GOT3 (cell line): ENCODE results near the gene PTBP1.
"Not testable (repeated sequence)": the region's sequence is repeated elsewhere in the genome, so short reads cannot be mapped to it uniquely, and the experiment has no call there.

ENCODE experiments used
- DNase-seq: peaks from one replicate; lab custom pipeline; 2025; ENCODE audit warnings: mixed read lengths; lab: John Stamatoyannopoulos, UW

The PTBP1 gene

DNA sequence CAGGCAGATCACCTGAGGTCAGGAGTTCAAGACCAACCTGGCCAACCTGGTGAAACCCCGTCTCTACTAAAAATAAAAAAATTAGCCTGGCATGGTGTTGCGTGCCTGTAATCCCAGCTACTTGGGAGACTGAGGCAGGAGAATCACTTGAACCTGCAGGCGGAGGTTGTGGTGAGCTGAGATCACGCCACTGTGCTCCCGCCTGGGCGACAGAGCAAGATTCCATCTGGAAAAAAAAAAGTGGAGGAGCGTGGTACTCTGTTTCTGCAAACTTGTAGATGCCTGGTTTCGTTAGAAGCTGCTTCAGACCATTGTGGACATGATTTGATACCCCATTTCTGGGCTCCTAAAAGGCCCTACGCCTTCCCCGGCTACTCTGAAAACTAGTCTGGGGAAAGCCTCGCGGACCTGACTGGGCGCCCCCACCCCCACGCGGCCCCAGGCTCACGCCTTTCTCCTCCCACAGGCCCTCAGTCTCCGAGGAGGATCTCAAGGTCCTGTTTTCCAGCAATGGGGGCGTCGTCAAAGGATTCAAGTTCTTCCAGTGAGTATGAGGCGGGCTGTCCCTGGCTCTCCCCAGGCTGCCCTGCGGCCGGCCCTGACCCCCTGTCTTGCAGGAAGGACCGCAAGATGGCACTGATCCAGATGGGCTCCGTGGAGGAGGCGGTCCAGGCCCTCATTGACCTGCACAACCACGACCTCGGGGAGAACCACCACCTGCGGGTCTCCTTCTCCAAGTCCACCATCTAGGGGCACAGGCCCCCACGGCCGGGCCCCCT, 13.0 kb downstream of the PTBP1 start:
- DNase-seq = no peak

- DNase-seq = no peak
Observed at GRCh38 chr19:810883-811489, 13.7 kb downstream of the PTBP1 start.

DNA sequence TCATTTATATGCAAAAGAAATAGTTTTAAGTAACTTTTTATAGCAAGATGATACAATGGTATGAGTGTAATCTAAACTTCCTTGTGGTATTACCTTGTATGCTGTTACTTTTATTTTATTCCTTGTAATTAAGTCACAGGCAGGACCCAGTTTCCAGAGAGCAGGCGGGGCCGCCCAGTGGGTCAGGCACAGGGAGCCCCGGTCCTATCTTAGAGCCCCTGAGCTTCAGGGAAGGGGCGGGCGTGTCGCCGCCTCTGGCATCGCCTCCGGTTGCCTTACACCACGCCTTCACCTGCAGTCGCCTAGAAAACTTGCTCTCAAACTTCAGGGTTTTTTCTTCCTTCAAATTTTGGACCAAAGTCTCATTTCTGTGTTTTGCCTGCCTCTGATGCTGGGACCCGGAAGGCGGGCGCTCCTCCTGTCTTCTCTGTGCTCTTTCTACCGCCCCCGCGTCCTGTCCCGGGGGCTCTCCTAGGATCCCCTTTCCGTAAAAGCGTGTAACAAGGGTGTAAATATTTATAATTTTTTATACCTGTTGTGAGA, 14.3 kb downstream of the PTBP1 start:
- no peak for DNase-seq

DNA sequence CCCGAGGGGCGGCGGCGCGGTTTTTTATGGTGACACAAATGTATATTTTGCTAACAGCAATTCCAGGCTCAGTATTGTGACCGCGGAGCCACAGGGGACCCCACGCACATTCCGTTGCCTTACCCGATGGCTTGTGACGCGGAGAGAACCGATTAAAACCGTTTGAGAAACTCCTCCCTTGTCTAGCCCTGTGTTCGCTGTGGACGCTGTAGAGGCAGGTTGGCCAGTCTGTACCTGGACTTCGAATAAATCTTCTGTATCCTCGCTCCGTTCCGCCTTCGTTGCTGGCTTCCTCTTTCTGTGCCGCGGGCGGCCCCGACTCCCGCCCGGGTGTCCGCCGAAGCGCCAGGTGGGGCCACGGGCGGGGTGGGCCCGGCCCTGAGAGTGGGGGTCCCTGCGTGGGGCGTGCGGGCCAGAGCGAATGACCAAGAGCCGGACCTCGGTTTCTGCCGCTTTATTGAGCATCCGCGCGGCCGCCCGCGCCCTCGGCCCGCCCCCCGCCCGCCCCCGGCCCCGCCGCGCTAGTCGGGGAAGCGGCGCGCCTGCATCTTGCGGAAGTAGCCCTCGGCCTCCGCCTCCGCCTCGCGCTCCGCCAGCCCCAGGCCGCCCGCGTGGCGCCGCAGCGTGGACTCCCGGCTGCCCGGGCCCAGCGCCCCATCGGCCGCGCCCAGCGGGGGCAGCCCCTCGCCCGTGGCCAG, 14.9 kb downstream of the PTBP1 start:
- DNase-seq = no peak

DNA sequence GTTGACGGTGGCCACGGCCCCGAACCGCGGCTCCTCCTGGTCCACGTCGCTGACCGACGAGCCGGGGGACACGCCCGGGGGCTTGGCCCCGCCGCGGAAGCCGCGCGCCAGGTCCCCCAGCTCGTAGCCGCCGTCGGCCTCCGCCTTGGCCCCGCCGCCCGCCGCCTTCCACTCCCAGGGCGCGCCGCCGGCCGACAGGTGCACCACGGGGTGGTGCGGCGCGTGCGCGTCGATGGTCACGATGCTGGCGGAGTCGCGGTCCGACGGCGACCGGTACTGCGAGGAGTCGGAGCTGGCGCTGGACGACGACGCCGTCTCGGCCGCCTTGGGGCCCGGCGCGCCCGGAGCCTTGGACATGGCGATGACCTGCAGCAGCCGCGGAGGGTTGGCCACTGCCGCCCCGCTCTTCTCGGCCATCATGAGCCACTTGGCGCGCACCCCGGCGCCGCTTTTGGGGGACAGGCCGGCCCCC, 15.5 kb downstream of the PTBP1 start:
- no peak for DNase-seq

DNA sequence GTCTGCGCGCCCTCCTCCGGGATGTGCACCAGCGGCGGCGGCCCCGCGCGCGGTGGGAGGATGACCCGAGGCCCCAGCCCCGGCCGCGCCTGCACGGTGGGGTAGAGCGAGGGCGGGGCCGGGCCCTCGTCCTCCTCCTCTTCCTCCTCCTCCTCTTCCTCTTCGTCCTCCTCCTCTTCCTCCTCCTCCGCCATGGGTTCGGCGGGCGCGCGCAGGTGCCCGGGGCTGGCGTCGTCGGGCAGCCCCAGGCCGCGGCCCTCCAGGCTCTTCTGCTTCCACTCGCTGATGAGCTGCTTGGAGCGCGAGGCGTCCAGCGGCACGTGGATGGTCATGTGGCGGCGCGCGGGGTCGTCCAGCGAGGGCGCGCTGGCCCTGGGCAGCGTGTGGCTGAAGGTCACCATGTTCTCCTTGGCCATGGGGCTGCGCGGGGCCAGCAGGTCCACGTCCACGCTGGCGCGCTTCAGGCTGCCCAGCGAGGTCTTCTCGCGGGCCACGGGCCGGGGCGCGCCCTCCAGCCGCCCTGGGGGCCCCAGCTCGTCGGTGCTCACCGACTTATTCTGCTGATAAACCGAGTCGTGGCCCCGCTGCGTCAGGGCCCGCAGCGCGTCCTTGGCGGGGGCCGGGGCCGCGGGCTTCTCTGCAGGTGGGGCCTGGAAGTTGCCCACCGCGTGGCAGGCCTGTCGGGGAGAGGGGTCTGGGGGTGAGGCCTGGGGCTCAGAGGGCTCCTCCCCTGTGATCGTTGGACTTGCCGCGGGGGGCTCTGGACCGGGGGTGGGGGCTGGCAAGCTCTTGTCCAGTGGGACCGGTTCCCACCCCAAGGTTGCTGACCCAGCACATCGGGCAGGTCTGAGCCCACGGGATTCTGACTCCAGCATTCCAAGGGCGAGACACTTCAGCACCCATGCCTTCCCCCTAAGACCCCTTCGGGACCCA, 16.2 kb downstream of the PTBP1 start:
- no peak for DNase-seq

GRCh38 chr19:814152-815078, 17.2 kb downstream of the PTBP1 start:
- no peak for DNase-seq

GRCh38 chr19:815079-815774, 18.0 kb downstream of the PTBP1 start:
- no peak for DNase-seq

GRCh38 chr19:815775-816499, 18.7 kb downstream of the PTBP1 start:
- no peak for DNase-seq

GRCh38 chr19:816500-816857, 19.2 kb downstream of the PTBP1 start:
- no peak for DNase-seq

GRCh38 chr19:820212-820611, 23.0 kb downstream of the PTBP1 start:
- not testable (repeated sequence) for DNase-seq

DNA sequence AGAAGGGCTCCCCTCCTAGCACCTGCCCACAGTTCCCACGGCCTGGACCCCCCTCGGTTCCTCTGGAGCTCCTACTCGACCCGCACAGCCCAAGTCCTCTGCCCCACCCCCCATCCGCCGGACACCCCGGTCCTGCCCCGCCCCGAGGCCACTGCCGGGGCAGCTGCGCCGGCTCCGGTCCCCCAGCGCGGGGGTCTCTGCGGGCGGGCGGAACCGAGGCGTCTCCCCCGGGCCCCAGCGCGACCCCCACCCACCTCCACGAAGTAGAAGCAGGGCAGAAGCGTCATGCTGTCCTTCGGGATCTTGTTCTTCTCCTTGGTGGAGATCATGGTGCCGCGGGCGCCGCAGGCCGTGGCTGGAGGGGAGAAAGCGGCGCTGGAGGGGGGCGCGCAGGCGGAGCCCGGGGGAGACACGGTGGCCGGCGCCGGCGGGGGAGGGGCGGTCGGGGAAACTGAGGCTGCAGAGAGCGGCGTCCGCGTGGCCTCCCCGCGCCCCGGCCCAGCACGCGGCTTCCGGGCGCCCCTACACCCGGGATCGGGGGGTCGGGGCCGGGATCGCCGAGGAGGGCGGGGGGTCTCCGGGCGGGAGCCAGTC, 24.1 kb downstream of the PTBP1 start:
- no peak for DNase-seq

DNA sequence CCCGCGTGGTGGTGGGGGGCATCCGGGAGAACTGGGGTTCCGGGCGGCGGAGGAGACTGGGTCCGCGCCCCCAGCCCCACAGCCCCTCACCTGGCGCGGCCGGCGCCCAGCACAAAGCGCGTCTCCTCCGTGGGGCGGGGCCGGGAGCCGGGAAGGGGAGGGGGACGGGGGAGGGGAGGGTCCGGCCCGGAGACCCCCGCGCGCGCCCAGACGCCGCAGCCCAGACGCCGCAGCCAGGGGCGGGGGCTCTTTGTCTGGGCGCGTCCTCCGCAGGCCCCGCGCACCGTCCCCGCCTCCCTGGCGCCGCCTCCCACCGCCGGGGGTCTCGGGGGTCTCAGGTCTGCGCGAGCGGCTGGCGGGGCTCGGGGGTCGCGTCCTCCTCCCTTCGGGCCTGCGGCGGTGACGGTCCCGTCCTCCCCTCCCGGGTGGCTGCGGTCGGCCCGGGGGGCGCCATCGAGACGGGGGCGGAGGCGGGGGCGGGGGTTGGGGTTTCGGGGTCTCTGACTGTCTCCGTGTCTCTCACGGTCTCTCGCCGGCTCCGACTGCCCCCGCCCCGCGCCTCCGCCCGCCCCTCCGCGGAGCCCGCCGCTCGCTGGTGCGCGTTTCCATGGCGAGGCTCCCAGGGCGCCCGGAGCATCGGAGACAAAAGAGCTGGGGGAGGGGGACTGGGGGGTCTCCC, 24.7 kb downstream of the PTBP1 start, which contains the start of gene PLPPR3:
Gene PLPPR3, minus strand, starts transcription at position 131 of the 679 bp plus-strand sequence. CDS start 396 bp downstream, outside the sequence.
- DNase-seq = no peak

DNA sequence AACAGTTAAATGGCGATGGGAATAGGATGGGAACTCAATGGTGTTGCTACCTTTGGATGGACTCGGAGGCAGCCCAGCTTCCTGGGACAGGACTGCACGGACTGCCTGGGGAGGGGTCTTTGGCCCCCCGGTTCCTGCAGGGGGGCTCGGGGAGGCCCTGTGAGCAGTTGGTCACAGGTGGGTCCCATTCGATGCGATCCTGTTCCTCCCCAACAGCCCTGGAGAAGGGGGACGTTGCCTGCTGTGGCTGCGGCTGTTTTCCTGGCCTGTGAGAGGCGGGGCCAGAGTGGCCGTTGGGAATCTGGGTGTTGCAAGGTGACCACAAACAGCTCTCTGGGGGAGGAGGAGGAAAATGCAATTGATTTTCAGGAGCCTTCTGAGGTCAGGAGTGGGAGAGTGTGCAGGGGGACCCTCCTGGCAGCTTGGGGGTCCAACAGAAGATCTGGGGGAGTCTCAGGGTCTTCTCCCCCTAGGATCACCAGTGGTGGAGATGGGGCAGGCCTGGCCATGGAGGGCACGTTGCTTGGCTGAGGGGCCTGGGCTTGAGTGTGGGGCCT, 26.4 kb downstream of the PTBP1 start:
- DNase-seq = no peak

DNA sequence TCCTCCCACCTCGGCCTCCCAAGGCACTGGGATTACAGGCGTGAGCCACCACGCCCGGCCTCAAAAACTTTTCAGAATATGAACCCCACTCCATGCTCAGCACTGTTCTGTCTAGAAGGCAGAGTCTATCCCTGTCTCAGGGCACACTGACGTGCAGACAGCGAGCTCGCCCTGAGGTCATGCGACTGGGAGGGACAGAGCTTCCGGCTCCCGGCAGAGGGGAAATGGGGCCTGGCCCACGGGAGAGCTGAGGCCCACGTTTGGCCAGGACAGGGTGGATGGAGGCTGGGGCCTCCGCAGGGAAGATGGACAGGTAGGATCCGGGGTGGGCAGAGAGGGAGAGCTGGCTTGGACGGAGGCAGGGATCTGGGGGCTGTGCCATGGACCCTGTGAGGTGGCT, 27.6 kb downstream of the PTBP1 start:
- DNase-seq = no peak

GRCh38 chr19:825897-826644, 28.8 kb downstream of the PTBP1 start:
- no peak for DNase-seq

DNA sequence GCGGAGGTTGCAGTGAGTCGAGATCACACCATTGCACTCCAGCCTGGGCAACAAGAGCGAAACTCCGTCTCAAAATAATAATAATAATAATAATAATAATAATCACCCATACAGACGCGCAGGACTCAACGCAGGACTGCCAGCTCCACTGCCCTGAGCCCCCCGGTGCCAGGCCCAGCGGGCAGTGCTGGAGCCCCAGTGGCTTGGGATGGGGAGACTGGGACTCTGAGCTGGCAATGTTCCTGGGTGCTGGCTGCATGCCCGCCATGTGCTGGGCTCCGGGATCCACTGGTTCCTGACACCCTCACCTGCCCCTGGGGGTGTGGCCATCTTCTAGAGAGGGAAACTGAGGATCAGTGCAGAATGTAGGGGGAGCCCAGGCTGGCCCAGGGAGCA, 30.1 kb downstream of the PTBP1 start:
- no peak for DNase-seq
